Measurements from ENCODE around the gene CAB39. TPM values are rescaled to one million over a fixed set of nuclear protein-coding genes. Genes with fewer than 3 reads are reported as not detected.

The CAB39 gene
- total RNA-seq, 1 donor from 2014 or later = 60.3 TPM

GRCh38 chr2:230737300-230737699, 24.7 kb downstream of the CAB39 start:
- Mint-ChIP-seq H3K9me3 (ENCODE audit: unreplicated experiment) (no peaks in the 10 kb centered on the region), H3K4me3 (ENCODE audit: unreplicated experiment) (no peak overlapping the region), H3K36me3 (ENCODE audit: unreplicated experiment) (no peaks in the 10 kb centered on the region), H3K27me3 (ENCODE audit: unreplicated experiment) (no peaks in the 10 kb centered on the region), H3K27ac (ENCODE audit: unreplicated experiment) (no peak overlapping the region), H3K4me1 (ENCODE audit: low read depth, unreplicated experiment) (peaks cover 4% of the 10 kb centered on the region)
- no peak for TF ChIP-seq CTCF (IDR thresholded peaks at IDR 0.05; ENCODE audit: partially characterized antibody, unreplicated experiment)
- no peak for DNase-seq

GRCh38 chr2:230737791-230738226, 25.2 kb downstream of the CAB39 start:
- no peak overlapping the region for H3K4me3 Mint-ChIP-seq (ENCODE audit: unreplicated experiment)
- no peak overlapping the region for H3K27ac Mint-ChIP-seq (ENCODE audit: unreplicated experiment)
- H3K36me3 Mint-ChIP-seq (ENCODE audit: unreplicated experiment) = no peaks in the 10 kb centered on the region
- peaks cover 4% of the 10 kb centered on the region for H3K4me1 Mint-ChIP-seq (ENCODE audit: low read depth, unreplicated experiment)
- no peaks in the 10 kb centered on the region for H3K27me3 Mint-ChIP-seq (ENCODE audit: unreplicated experiment)
- TF ChIP-seq CTCF (IDR thresholded peaks at IDR 0.05; ENCODE audit: partially characterized antibody, unreplicated experiment) = no peak
- DNase-seq = no peak
- H3K9me3 Mint-ChIP-seq (ENCODE audit: unreplicated experiment) = no peaks in the 10 kb centered on the region

GRCh38 chr2:230738391-230738811, 25.8 kb downstream of the CAB39 start:
- Mint-ChIP-seq H3K4me3 (ENCODE audit: unreplicated experiment) (no peak overlapping the region), H3K4me1 (ENCODE audit: low read depth, unreplicated experiment) (peaks cover 4% of the 10 kb centered on the region), H3K36me3 (ENCODE audit: unreplicated experiment) (no peaks in the 10 kb centered on the region), H3K27ac (ENCODE audit: unreplicated experiment) (no peak overlapping the region), H3K27me3 (ENCODE audit: unreplicated experiment) (no peaks in the 10 kb centered on the region), H3K9me3 (ENCODE audit: unreplicated experiment) (no peaks in the 10 kb centered on the region)
- TF ChIP-seq CTCF (IDR thresholded peaks at IDR 0.05; ENCODE audit: partially characterized antibody, unreplicated experiment) = no peak
- no peak for DNase-seq

GRCh38 chr2:230738924-230739323, 26.3 kb downstream of the CAB39 start:
- no peak overlapping the region for H3K4me3 Mint-ChIP-seq (ENCODE audit: unreplicated experiment)
- H3K9me3 Mint-ChIP-seq (ENCODE audit: unreplicated experiment) = no peaks in the 10 kb centered on the region
- no peaks in the 10 kb centered on the region for H3K36me3 Mint-ChIP-seq (ENCODE audit: unreplicated experiment)
- no peak overlapping the region for H3K27ac Mint-ChIP-seq (ENCODE audit: unreplicated experiment)
- H3K4me1 Mint-ChIP-seq (ENCODE audit: low read depth, unreplicated experiment) = peaks cover 4% of the 10 kb centered on the region
- TF ChIP-seq CTCF (IDR thresholded peaks at IDR 0.05; ENCODE audit: partially characterized antibody, unreplicated experiment) = no peak
- H3K27me3 Mint-ChIP-seq (ENCODE audit: unreplicated experiment) = no peaks in the 10 kb centered on the region
- no peak for DNase-seq

- Mint-ChIP-seq H3K36me3 (ENCODE audit: unreplicated experiment) (no peaks in the 10 kb centered on the region), H3K4me3 (ENCODE audit: unreplicated experiment) (no peak overlapping the region), H3K9me3 (ENCODE audit: unreplicated experiment) (no peaks in the 10 kb centered on the region), H3K4me1 (ENCODE audit: low read depth, unreplicated experiment) (peaks cover 2% of the 10 kb centered on the region), H3K27ac (ENCODE audit: unreplicated experiment) (no peak overlapping the region), H3K27me3 (ENCODE audit: unreplicated experiment) (no peaks in the 10 kb centered on the region)
- no peak for DNase-seq
- TF ChIP-seq CTCF (IDR thresholded peaks at IDR 0.05; ENCODE audit: partially characterized antibody, unreplicated experiment) = no peak
These were observed 27.3 kb downstream of the CAB39 start for GRCh38 chr2:230739961-230740360.

Measured in glutamatergic neuron (in vitro differentiated cells).